Hair follicle dermal papilla cell (primary cell): ENCODE measurements around the gene PPIA. TPM values are rescaled to one million over a fixed set of nuclear protein-coding genes. Genes with fewer than 3 reads are reported as not detected.

Experiments used
- total RNA-seq: library from RNA; depleted of rRNA; stranded (reverse); fragments of >200 nt; gene quantifications from 2 replicates; pipeline ENCODE4 v1.2.3, GENCODE V29; 2012

Gene PPIA
- total RNA-seq, result 1,287 and 2,165 TPM in 2 replicates

DNA sequence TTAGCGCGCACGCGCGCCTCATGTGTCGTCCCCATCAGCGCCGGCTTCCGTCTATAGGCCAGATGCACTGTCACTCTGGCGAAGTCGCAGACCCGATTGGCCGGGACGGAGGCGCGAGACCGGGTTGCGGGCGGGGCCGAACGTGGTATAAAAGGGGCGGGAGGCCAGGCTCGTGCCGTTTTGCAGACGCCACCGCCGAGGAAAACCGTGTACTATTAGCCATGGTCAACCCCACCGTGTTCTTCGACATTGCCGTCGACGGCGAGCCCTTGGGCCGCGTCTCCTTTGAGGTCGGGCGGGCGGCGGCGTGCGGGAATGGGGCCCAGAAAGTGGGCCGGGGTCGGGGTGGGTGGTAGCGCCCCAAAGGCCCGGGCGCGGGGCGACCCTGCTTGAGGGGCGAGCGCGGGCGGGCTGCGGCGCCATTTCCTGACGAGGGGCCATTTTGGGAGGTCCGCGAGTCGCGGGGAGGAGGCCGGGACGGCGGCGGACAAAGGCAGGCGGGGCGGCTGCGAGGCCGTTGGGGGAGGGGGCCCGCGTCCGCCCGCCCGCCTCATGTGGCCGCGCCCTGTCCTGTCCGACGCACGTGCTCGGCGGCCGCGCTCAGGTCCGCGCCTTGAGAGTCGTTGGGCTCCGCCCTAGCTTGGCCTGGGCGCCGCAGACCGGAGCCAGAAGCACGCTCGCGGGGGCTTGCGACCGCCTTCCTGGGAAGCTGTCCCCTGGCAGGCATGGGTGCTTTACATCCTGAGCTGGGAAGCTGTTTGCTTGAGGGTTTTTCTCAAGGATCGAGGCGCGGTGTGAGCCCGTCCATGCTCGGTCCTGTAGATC is at the start of gene PPIA:
Gene PPIA (plus strand): TSS at position 178 of the 825 bp plus-strand sequence. CDS start 44 bp downstream, at position 222.

DNA sequence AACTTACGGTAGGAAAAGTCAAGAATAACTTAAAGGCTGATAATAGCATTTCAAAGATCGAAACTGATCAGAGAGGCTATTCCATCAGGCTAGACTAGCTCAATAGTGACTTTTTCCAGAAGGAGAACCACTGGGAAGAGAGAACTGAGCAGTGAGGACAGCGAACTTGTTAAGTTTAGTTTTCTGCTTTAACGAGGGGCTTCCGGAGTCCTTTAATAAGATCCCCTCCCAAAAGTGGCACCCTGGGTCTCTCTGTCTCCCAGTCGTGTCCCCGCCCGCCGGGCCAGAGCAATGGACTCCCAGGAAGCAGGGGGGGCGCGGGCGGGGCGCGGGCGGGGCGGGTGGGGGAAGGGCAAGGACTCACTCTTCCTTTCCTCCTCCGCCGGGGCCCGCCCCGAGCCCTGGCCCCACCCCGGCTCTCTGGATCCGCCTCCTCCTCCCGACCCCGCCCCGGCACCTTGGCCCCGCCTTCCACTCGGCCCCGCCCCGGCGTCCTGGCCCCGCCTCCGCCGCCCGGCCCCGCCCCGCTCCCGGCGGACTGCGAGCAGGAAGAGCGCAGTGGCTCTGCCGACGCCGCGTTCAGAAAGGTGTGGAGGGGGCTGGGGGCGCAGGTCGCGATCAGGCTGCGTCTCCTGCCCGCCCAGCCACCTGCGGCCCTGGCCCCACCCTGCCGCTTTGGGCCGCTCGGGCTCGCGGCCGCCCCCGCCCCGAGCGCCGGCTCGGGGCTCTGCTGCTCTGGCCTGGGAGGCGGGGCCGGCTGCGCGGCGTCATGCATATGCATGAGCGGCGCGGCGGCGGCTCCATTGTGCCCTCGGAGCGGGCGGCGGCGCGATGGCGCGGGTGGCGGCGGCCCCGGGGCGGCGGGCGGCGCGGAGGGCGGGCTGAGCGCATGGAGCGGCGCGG is 48.2 kb upstream of the PPIA start, which contains the start of gene ZMIZ2:
Gene ZMIZ2 (plus strand): TSS at position 803 of the 903 bp plus-strand sequence. CDS start 7,403 bp downstream, outside the sequence.

DNA sequence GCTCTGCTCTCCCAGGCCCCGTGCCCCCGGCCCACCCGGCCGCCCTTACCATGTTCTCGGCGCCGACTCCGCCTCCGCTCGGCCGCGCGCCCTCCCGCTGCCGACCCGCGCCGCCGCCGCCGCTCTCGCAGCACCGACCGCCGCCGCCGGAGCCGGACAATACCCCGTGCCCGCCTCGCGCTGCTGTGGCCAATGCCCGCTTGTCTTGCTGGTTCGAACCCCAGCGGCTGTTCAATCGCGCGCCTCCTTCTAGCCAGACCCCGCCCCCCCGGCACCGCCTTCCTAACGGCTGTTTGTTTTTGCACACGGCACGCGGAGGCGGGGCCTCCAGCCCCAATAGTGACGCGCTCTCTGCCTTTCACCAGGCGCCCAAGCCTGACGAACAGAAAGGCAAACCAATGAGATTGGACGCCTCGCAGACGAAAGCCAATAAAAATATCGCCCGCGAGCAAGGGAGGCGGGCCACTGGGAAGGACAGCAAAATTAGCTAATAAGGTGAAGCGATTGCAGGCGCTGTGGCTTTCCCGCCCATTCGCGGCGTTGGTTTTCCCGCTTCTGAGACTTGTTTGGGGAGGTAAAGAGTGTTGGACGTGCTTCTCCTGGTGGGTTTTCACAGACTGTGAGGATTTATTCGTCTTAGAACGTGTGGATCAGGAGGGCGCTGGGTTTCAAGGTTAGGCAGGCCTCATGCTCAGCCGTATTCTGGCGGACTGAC is 51.6 kb downstream of the PPIA start, which contains the start of gene H2AZ2:
Gene H2AZ2 (minus strand): TSS at position 168 of the 715 bp plus-strand sequence. CDS start 116 bp downstream, at position 52.

Other genes with a start within 250 kb of the PPIA start
- gene DDX56, start 222.8 kb upstream of the PPIA start, total RNA-seq, result 44.4 and 54.2 TPM in 2 replicates
- gene TMED4, start 214.4 kb upstream of the PPIA start, total RNA-seq, result 75.9 and 89.1 TPM in 2 replicates
- 142 and 145 TPM in 2 replicates for gene OGDH, start 190.1 kb upstream of the PPIA start, total RNA-seq
- 16.5 and 24.3 TPM in 2 replicates for gene ZMIZ2, start 47.8 kb upstream of the PPIA start, total RNA-seq
- 98.4 and 102 TPM in 2 replicates for gene H2AZ2, start 51.4 kb downstream of the PPIA start, total RNA-seq
- 19.9 and 23.7 TPM in 2 replicates for gene PURB, start 88.8 kb downstream of the PPIA start, total RNA-seq
- 0.12 and 0.16 TPM in 2 replicates for gene MYO1G, start 182.3 kb downstream of the PPIA start, total RNA-seq
- 45.8 and 47.5 TPM in 2 replicates for gene CCM2, start 203.5 kb downstream of the PPIA start, total RNA-seq